Upper lobe of left lung (tissue), 6 donors: ENCODE results near the gene CCNA1. TPM values are rescaled to one million over a fixed set of nuclear protein-coding genes. Genes with fewer than 3 reads are reported as not detected.

Experiments used
- ATAC-seq, 2 donors: fragments of 200-7000 bp; cut with Tn5 transposase; one replicate each; pipeline ENCODE4 v1.9.1; 2022; ENCODE audit warnings: mild to moderate bottlenecking in 2 of 2, moderate library complexity in 2 of 2; ENCODE audit not compliant: low FRiP score in 2 of 2
- DNase-seq, 2 donors: peaks; one replicate each; pipeline ENCODE4 v3.0.0-alpha.2; 2019 to 2020
- H3K27ac ChIP-seq, 4 donors: fragments of 200-600 bp; sonication (generic); one replicate each; pipeline ENCODE4 v1.5.1; 2016 to 2019
- H3K27me3 ChIP-seq, 4 donors: fragments of 200-600 bp; sonication (generic); one replicate each; pipeline ENCODE4 v1.5.1; 2017 to 2019
- H3K36me3 ChIP-seq, 4 donors: fragments of 200-600 bp; sonication (generic); one replicate each; pipeline ENCODE4 v1.5.1; 2016 to 2019
- H3K4me1 ChIP-seq, 4 donors: fragments of 200-600 bp; sonication (generic); one replicate each; pipeline ENCODE4 v1.5.1; 2018 to 2019
- H3K4me3 ChIP-seq, 4 donors: fragments of 200-600 bp; sonication (generic); one replicate each; pipeline ENCODE4 v1.5.1; 2017 to 2019; ENCODE audit warnings: mild to moderate bottlenecking in 2 of 4, moderate library complexity in 1 of 4
- H3K9me3 ChIP-seq, 4 donors: fragments of 200-600 bp; sonication (generic); one replicate each; pipeline ENCODE4 v1.5.1; 2018 to 2019
- EP300 ChIP-seq, 4 donors: sonication (generic); formaldehyde crosslinking; IDR thresholded peaks; one replicate each; pipeline ENCODE4 v1.5.1; 2017; ENCODE audit warnings: antibody characterized with exemption in 4 of 4, control low read depth in 2 of 4
- POLR2A ChIP-seq, 4 donors: fragments of 450-650 bp; IDR thresholded peaks; one replicate each; pipeline ENCODE4 v1.5.1; 2016 to 2017; ENCODE audit warnings: antibody characterized with exemption in 4 of 4, mild to moderate bottlenecking in 2 of 4
- POLR2AphosphoS5 ChIP-seq, 2 donors: sonication (generic); formaldehyde crosslinking; IDR thresholded peaks; one replicate each; pipeline ENCODE4 v1.5.1; 2017; ENCODE audit warnings: antibody characterized with exemption in 2 of 2
- total RNA-seq, 6 donors: library from RNA; depleted of rRNA in 4 of 6; stranded (reverse); fragments of >200 nt in 4 of 6; gene quantifications; one replicate each; pipeline versions ENCODE4 v1.1.0 to v1.2.1, GENCODE V29; 2016 to 2021
- TF ChIP-seq, protein P1 (sequence below), 6 experiments: fragments of 450-650 bp in 4 of 6; fragments of 200-600 bp in 2 of 6; sonication (generic) in 2 of 6; IDR thresholded peaks; one replicate each; pipeline ENCODE4 v1.5.1; 2016 to 2019; ENCODE audit warnings: antibody characterized with exemption in 6 of 6
- donor health status: DM: no; HTN: no; CAD: no; lungs with moderate emphysema.
- donor health status: DM: no; HTN: yes; CAD: no; lungs with severe emphysema.

The CCNA1 gene
- total RNA-seq, 6 donors from 2014 or later = 0.31 to 2.4 (median 1.7) TPM; not detected in 2

- Histone ChIP-seq H3K9me3 (no peaks in the 10 kb centered on the region), H3K4me3 (no peak overlapping the region), H3K36me3 (no peaks in the 10 kb centered on the region), H3K4me1 (no peaks in the 10 kb centered on the region), H3K27ac (no peak overlapping the region), H3K27me3 (no peaks in the 10 kb centered on the region)
- DNase-seq = no peak
- no peak for ATAC-seq
- TF ChIP-seq POLR2AphosphoS5 (IDR thresholded peaks at IDR 0.05) = no peak
- TF ChIP-seq POLR2A (IDR thresholded peaks at IDR 0.05) = no peak
- TF ChIP-seq, protein P1, sequence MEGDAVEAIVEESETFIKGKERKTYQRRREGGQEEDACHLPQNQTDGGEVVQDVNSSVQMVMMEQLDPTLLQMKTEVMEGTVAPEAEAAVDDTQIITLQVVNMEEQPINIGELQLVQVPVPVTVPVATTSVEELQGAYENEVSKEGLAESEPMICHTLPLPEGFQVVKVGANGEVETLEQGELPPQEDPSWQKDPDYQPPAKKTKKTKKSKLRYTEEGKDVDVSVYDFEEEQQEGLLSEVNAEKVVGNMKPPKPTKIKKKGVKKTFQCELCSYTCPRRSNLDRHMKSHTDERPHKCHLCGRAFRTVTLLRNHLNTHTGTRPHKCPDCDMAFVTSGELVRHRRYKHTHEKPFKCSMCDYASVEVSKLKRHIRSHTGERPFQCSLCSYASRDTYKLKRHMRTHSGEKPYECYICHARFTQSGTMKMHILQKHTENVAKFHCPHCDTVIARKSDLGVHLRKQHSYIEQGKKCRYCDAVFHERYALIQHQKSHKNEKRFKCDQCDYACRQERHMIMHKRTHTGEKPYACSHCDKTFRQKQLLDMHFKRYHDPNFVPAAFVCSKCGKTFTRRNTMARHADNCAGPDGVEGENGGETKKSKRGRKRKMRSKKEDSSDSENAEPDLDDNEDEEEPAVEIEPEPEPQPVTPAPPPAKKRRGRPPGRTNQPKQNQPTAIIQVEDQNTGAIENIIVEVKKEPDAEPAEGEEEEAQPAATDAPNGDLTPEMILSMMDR (IDR thresholded peaks at IDR 0.05) = no peak
- TF ChIP-seq EP300 (IDR thresholded peaks at IDR 0.05) = no peak
These were observed 57.8 kb downstream of the CCNA1 start for GRCh38 chr13:36490055-36490454.

Other genes starting within 250 kb of the CCNA1 start
- gene SOHLH2, start 217.9 kb upstream of the CCNA1 start, total RNA-seq = under 1 TPM in 1 of 6 donors, not detected in 5; 0.11 TPM
- gene CCDC169, start 134.7 kb upstream of the CCNA1 start, total RNA-seq = under 1 TPM in 3 of 6 donors, not detected in 3; 0.20 to 0.74 (median 0.26) TPM
- gene SPART, start 86.1 kb upstream of the CCNA1 start, total RNA-seq = 10 to 100 TPM; 30.4 to 86.7 (median 47.9) TPM
- 1 to 10 TPM in 5 of 6 donors, not detected in 1; 3.0 to 7.3 (median 3.8) TPM for gene SERTM1, start 241.5 kb downstream of the CCNA1 start, total RNA-seq